HFF-Myc (cell line): ENCODE measurements around the gene SUSD3.
"Not testable (repeated sequence)": the region's sequence is repeated elsewhere in the genome, so short reads cannot be mapped to it uniquely, and the experiment has no call there.

Experiments
- DNase-seq: peaks from one replicate; pipeline ENCODE4 v3.0.0-alpha.2; 2011; ENCODE audit warnings: low read depth; ENCODE audit errors: extremely low read depth
- H3K4me3 ChIP-seq: replicated peaks from 2 replicates; pipeline ENCODE4 v1.5.1; 2011; ENCODE audit warnings: low read depth, mild to moderate bottlenecking, control low read depth, low read length
- TF ChIP-seq, protein P1 (sequence below): IDR thresholded peaks from 2 replicates; pipeline ENCODE4 v1.5.1; 2012; ENCODE audit warnings: mild to moderate bottlenecking, low read depth, low read length, control low read depth; ENCODE audit errors: missing control alignments

SUSD3 gene

DNA sequence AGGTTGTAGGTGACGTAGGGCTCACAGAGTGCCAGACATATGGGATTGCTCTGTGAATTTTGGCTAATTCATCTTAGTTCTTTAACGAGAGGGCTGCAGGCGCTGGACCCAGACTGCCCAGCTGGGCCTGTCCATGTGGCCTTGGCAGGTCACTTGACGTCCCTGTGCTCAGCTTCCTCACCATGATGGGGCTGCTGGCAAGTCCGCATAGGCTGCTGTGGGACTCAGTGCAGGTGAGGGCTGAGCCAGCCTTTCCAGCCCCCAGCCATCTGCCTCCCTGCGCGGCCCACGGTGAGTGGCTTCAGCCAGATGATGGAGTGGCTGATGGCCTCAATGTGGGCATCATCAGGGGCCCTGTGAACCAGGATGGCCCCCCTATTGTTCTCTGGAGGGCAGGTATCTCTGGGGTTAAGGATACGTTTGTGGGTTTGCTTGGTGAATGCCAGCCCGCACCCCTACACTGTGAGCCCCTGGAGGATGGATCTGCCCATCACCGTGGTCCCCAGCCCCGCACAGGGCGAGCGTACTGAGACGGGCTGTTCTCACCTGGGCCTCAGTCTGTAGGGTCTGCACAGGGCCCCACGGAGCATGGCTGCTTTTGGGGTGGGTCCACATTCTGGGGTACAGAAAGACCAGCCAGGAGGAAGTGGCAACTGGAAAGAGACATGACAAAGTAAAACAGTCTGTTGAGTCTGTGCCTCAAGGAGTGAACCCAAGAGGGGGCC lies 41.2 kb downstream of the SUSD3 start:
- TF ChIP-seq, protein P1, sequence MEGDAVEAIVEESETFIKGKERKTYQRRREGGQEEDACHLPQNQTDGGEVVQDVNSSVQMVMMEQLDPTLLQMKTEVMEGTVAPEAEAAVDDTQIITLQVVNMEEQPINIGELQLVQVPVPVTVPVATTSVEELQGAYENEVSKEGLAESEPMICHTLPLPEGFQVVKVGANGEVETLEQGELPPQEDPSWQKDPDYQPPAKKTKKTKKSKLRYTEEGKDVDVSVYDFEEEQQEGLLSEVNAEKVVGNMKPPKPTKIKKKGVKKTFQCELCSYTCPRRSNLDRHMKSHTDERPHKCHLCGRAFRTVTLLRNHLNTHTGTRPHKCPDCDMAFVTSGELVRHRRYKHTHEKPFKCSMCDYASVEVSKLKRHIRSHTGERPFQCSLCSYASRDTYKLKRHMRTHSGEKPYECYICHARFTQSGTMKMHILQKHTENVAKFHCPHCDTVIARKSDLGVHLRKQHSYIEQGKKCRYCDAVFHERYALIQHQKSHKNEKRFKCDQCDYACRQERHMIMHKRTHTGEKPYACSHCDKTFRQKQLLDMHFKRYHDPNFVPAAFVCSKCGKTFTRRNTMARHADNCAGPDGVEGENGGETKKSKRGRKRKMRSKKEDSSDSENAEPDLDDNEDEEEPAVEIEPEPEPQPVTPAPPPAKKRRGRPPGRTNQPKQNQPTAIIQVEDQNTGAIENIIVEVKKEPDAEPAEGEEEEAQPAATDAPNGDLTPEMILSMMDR: no peak
- no peak overlapping the region for H3K4me3 ChIP-seq
- no peak for DNase-seq

DNA sequence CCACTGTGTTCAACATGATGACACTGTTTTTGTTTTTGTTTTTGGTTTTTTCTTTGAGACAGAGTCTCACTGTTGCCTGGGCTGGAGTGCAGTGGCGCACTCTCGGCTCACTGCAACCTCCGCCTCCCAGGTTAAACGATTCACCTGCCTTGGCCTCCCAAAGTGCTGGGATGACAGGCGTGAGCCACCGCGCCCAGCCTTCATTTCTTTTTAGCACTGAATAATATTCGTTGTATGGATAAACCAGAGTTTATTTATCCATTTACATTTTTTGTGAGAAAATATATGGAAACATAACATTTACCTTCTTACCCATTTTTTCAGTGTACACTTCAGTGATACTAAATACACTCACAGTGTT lies 41.8 kb downstream of the SUSD3 start:
- DNase-seq: no peak
- H3K4me3 ChIP-seq: no peak overlapping the region
- TF ChIP-seq, protein P1: no peak

DNA sequence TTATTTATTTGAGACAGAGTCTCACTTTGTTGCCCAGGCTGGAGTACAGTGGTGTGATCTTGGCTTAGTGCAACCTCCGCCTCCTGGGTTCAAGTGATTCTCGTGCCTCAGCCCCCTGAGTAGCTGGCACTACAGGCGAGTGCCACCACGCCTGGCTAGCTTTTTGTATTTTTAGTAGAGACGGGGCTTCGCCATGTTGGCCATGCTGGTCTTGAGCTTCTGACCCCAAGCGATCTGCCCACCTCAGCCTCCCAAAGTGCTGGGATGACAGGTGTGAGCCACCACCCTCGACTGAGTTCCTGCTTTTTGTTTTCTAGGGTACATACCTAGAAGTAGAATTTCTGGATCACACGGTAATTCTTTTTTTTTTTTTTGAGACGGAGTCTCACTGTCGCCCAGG lies 42.6 kb downstream of the SUSD3 start:
- H3K4me3 ChIP-seq, DNase-seq: not testable (repeated sequence)

DNA sequence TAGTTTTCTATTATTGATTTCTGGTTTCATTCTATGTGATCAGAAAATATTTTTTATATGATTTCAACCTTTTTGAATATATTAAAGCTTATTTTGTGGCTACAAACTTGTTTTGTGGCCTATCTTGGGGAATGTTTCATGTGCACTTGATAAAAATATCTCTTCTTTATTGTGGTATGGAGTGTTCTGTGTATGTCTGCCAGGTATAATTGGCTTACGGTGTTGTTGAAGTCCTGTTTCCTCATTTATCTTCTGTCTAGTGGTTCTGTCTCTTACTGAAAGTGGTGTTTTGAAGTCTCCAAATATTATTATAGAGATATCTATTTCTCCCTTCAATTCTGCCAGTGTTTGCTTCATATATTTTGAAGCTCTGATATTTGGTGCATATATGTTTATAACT lies 47.1 kb downstream of the SUSD3 start:
- DNase-seq: no peak
- H3K4me3 ChIP-seq: no peak overlapping the region
- TF ChIP-seq, protein P1: no peak

DNA sequence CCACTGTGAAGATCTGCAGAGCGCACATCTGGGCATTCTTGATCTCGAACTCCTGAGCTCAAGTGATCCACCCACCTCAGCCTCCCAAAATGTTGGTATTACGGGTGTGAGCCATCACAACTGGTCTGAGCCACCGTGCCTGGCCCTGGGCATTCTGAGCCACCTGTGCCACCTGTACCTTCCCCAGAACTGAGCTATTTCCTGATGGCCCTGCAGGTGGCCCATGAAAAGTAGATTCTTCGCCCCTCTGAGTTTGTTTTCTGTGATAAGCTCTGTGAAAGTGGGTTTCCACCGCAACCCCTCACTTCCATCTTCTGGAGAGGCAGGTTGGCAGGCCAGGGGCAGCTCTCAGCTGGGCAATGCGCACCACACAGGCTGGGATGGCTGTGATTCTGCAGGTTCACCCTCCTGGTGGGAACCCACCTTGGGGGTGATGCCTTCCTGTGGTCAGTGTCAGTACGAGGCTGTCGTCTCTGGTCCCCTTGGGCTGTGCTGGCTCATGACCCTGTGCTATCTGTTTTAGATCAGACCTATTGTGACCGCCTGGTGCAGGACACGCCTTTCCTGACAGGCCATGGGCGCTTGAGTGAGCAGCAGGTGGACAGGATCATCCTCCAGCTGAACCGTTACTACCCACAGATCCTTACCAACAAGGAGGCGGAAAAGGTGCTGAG lies 48.8 kb downstream of the SUSD3 start:
- no peak for DNase-seq
- no peak overlapping the region for H3K4me3 ChIP-seq
- TF ChIP-seq, protein P1: no peak

DNA sequence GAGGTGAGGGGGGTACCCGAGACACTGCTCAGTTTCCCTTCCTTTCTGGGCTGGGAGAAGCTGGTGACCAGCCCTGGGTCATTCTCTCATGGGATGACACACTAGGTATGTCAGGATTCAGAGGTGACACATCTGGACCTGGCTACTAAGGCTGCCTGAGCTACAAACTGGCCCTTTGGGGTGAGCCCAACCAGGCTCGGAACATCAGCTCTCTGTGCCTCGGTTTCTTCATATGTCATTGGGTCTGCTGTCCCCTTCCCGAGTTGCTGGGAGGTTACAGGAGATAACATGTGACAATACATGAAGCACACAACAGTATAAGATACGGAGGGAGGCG lies 49.3 kb downstream of the SUSD3 start:
- DNase-seq: no peak
- TF ChIP-seq, protein P1: no peak

DNA sequence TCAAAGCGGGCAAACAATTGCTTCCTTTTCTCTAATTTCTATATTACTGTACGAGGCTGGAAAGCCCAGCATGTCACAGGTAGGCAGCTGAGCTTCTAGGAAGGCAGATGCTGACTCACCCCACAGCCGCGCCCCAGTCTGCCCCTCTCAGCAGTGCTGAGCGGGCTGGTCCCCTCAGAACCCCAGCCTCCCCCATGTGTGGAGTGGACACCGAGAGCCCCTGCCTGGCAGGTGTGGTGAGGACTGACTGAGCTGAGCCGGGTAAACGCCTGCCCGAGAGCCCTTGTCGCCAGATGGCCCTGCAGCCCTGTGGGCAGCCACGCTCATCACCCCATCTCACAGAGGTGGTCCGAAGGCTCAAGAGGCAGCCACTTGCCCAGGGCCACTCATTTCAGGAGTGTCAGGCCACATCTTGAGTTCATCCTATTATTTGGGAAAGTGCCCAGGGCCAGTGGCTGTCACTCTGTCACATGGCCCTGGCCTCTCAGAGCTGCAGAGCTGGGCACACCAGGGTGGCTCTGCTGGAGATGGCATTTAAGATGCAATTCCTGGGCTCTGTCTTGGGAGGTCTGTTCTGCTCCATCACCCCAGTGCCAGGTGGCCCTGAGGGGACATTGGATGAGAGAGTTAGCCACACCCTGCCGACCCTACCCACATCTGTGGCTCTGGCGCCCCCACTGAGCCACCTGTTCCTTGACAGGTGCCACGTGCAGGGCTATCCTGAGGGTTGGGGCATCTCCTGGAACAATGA lies 50.0 kb downstream of the SUSD3 start:
- TF ChIP-seq, protein P1: no peak
- H3K4me3 ChIP-seq: no peak overlapping the region
- no peak for DNase-seq

More for the DNA sequence above, 49.3 kb downstream of the SUSD3 start:
- no peak overlapping the region for H3K4me3 ChIP-seq
